M059J (cell line): ENCODE results near the gene PCNX2. TPM values are rescaled to one million over a fixed set of nuclear protein-coding genes. Genes with fewer than 3 reads are reported as not detected.
"Not testable (repeated sequence)": the region's sequence is repeated elsewhere in the genome, so short reads cannot be mapped to it uniquely, and the experiment has no call there.

Experiments
- DNase-seq: peaks from one replicate; pipeline ENCODE4 v3.0.0-alpha.2; 2012; ENCODE audit warnings: low read depth
- total RNA-seq: library from RNA; depleted of rRNA; stranded (reverse); fragments of >200 nt; shearing (Covaris generic); gene quantifications from 2 replicates; pipeline ENCODE4 v1.2.3, GENCODE V29; 2014

The PCNX2 gene
- total RNA-seq, 1 experiment from 2014 or later = 14.4 TPM

DNA sequence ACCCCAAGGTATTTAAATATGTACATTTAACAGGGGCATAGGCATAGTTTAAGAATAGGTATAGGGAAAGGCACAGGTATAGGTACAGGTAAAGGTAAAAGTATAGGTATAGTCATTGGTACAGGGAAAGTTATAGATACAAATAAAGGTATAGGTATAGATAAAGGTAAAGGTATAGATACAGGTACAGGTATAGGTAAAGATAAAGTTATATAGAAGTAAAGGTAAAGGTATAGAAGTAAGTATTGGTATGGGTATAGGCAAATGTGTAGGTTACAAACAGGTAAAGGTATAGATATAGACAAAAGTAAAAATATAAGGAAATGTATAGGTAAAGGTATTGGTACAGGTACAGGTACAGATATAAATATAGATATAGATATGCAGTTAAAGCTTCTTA is 137.2 kb downstream of the PCNX2 start:
- DNase-seq = no peak

DNA sequence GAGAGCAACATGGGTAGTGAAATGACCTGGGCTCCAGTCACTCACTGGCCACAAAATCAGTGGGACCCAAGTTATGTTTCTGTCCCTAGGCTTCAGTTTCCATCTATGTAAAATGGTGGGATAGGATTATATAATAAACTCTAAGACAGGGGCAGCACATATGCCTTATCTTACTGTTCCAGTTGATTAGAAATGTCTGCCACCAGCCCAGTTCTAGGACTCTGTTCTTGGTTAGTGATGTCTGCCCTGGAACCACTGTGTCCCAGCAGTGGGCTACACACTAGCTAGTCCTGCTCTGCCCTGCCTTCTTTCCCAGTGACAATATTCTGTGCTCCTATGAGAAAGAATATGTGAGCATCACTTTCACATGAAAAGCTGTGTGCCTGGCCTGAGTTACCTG is 138.3 kb downstream of the PCNX2 start:
- no peak for DNase-seq

DNA sequence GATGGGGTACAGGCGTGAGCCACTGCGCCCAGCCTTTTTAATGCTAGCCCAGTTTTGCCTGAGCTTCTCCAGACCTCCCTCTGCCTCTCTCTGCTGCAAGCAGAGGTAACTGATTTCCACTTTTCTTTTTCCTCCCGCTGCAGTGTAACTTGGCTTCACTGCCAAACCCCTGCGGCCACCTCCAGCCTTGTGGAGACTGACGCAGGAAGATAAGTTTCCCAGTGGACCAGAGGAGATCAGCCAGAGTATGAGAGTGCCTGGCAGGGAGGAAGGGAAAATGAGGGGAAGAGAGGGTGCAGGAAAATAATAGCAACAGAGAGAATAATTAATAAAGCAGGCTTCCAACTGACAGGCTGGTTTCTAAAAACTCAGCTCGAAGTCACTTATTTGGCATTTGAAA is 143.7 kb downstream of the PCNX2 start:
- no peak for DNase-seq

DNA sequence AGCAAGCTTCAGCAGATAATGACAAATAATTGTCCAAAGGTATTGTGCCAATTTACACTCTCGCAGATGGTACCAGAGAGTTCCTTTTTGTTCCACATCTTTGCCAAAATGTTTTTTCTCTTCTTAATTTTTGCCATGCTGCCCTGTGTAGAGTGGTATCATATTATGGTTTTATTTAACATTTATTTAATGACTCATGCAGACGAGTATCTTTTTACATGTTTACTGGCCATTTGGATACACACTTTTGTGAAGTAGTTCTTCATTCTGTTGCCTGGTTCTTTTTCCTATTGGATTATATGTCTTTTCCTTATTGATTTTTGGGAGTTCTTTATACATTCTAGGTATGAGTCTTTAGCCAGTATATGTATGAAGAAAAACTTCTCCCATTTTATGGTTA is 151.1 kb downstream of the PCNX2 start:
- DNase-seq = no peak

- DNase-seq = peak; percentile 3
Measured at GRCh38 chr1:233143241-233143640, 152.3 kb downstream of the PCNX2 start.

GRCh38 chr1:233140974-233141373 is 154.6 kb downstream of the PCNX2 start:
- no peak for DNase-seq

DNA sequence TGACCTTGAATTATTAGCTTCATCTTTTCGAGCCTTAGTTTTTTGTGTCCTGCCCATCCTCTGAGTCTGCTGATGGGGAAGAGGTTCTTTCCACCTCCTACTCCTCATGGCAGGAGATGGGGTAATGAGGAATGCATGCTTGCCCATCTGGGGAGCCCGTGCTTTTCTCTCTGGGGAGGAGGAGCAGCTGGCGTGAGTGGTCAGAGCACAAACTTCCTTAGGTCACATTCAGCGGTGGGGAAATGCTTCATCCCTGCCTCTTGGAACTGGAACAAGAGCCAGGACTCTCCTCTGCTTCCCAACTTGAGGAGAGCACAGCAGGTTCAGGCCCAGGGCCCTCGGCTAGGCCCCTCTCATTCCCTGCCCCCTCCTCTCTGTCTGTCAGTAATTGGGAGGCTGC is 155.0 kb downstream of the PCNX2 start:
- no peak for DNase-seq

DNA sequence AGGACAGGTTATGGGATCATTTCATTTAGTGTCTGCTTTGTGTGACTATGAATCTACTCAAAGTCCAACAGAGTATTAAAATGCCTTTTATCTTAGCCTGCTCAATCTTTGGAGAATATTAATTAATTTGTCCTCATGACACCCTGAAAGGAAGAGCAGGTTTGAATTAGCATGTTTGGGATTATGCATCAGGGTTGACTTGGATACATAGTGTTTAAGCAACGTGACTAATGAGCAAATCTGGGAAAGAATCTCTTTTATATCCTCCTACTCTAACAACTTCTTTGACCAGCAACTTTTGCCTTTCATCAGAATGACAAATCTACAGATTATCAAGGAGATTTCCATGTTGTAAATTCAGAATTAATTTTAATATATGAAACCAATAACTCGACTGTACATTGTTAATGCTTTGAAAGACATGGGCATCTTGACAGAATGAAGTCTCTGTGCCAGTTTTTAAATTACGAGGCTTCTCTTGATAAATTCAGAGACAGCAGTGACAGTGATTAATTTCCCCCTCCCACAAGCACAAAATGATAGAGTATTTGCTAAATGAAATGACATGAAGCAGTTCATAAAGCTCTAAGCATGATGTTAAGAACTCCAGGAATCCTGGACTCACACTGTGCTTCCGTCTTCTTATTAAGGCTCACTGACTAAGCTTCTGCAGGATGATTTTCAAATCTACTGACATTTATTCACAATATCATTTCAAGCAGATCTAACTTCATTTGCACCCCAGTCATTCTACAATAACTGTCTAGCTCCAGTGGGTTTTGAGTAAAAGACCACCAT is 156.5 kb downstream of the PCNX2 start:
- DNase-seq = no peak

DNA sequence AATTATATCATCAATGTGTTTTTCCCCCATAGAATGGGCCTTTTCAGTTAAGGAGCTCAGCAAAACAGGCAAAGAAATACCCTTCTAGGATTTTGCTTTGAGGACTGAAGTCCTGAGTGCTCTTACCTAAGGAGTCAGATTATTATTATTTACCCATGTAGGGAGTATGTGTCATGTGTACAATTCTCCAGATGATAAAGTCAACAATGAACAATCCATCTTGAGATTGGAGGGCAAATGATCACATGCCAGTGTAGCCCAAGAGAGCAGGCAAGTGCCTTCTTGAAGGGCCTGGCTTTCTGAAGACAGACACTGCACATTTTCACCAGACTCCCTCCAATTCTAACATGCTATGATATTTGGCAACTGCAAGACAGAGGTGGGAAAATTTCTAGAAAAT is 159.7 kb downstream of the PCNX2 start:
- no peak for DNase-seq

DNA sequence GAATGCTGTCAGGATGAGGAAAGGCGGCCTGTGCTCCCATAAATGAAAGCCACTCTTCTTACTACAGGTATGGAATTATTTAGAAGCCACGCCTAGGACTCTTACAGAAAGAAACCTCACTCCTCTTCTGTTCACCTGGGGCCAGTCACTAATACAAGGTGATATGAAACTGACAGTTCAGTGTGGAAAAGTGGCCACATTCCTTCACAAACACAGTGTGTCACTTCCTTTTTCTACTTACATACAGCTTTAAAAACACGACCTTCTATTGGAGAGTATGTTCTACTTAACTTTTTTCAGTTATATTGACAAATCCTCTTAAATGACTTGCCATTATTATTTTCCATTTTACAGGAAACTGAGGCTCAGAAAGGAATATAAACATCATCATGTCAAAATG is 163.1 kb downstream of the PCNX2 start:
- no peak for DNase-seq

- DNase-seq = not testable (repeated sequence)
Measured at GRCh38 chr1:233129031-233129430, 166.5 kb downstream of the PCNX2 start.

DNA sequence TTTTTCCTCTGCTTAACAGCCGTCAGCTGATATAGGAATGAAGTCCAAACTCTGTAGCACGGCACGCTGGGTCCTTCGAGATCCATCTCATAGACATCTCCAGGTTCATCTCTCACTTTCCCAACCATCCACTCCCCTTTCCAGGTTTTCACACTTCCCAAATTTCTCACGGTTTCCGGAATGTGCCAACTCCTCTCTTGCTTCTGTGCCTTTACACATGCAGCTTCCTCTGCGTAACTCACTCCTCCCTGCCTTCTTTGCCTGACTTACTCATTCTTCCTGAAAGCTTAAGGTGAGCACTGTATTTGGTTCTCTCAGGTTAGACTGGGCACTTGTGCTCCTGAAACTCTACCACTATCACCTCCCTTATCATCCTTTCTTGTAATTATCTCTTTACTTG is 168.4 kb downstream of the PCNX2 start:
- no peak for DNase-seq

DNA sequence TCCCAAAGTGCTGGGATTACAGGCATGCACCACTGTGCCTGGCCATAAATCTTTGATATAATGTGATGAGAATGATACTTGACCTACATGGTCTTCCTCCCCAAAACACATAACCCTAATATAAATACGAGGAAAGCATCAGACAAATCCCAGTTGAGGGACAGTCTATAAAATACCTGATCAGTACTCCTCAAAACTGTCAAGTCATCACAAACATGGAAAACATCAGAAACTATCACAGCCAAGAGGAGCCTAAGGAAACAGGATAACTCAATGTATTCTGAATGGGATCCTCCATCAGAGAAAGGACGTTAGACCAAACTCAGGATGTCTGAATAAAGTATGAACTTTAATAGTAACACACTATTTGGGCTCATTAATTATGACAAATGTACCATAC is 172.7 kb downstream of the PCNX2 start:
- no peak for DNase-seq

DNA sequence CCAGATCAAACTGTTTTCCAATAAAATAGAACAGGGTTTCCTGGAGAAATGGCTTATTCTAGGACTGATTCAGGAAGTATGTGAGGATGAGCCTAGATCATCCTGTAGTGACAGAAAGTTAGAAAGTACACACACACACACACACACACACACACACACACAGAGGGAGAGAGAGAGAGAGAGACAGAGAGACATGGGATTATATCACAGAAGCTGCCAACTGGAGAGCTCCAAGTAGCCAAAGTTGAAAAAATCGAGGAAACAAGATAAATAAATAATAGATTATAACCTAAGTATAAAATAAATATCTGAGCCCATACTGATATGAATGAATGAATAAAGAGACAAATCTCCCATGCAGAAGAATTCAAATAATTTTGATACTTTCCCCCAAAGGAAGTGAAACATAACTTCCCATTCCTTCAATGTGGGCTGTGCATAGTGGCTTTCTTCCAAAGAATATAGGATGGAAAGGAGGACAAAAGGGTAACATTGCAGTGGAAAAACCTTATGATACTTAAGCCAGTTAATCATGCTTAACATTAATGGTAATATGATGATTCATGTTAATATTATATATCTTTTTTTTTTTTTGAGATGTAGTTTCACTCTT is 173.5 kb downstream of the PCNX2 start:
- DNase-seq = no peak

DNA sequence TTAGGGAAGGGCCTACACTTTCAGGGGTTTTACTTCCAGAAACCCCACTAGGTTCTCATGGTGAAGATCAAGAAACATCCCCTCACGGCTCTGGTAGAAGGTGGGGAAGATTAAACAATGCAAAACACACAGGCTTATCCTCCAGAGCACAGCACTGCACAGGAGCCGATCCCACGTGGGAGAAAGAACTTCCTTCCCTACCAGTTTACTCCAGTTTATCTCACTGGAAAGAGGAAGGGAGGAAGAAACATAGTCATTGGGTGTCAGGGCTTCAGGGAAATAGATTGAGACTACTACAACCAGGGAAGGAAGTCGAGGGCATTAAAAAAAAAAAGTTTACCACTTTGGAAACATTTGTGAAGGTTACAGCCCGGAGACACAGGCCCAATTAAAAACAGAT is 180.7 kb downstream of the PCNX2 start:
- no peak for DNase-seq

GRCh38 chr1:233114159-233114558 is 181.4 kb downstream of the PCNX2 start:
- DNase-seq = peak; percentile 70

DNA sequence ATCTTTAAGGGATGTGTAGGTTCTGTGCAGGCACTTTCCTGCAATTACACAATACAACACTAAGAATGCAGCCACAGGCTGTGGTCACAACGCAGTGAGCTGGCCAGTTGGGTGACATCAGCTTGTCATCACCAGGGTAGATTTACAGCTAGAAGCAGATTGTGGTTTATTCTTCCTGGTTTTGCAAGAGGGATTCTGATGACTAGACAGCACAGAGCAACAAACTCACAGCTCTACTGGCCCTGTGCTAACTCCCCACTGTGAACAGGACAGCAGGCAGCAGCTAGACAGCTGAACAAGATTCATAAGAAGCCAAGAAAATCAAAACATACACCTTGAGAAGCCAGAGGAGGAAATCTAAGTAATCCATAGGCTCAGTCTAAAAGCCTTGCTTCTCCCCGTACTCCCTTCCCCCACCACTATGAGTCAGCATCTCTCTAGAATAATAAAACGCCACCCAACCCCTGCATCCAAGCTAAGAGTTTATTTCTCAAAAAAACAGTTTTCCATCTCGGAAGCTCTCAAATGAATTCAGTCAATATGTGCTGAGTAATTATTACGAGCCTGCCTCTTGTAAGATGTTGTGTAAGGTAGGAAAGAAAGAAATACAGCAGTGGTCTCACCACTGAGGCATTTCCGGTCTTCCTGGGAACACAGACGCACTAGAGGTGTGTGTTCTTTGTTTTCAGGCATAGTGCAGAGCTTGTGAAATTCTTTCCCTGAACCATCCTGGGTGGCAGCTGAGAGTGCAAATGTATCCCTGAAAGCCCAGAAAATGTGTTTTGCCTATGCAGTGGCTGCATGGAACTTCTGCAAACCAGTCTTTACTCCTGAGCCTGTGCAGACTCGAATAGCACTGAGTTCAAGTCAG is 182.3 kb downstream of the PCNX2 start:
- DNase-seq = peak; percentile 99

- peak; percentile 52 for DNase-seq
Measured at GRCh38 chr1:233112186-233113008, 183.1 kb downstream of the PCNX2 start.

- DNase-seq = no peak
Measured at GRCh38 chr1:233111731-233112130, 183.8 kb downstream of the PCNX2 start.

- peak; percentile 26 for DNase-seq
Measured at GRCh38 chr1:233109096-233109495, 186.4 kb downstream of the PCNX2 start.

DNA sequence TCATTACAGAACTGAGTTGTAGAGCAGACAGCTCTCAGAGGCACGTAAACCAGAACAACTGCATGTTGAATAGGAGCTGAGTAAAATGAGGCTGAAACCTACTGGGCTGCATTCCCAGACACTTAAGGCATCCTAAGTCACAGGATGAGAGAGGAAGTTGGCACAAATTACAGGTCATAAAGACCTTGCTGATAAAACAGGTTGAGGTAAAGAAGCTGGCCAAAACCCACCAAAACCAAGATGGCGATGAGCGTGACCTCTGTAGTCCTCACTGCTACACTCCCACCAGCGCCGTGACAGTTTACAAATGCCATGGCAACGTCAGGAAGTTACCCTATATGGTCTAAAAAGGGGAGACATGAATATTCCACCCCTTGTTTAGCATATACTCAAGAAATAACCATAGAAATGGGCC is 187.8 kb downstream of the PCNX2 start:
- DNase-seq = peak; percentile 77
